Neural cell (in vitro differentiated cells): Measurements from ENCODE around the gene TIAM2. TPM values are rescaled to one million over a fixed set of nuclear protein-coding genes. Genes with fewer than 3 reads are reported as not detected.

Experiments
- H2AFZ ChIP-seq: fragments of 200-600, 300-800 bp; sonication (generic), shearing (Covaris generic); 2 replicates; pipeline ENCODE4 v1.6.0; 2014; ENCODE audit warnings: low read depth, mild to moderate bottlenecking, antibody characterized with exemption, low read length, moderate library complexity
- H3F3A ChIP-seq: fragments of 200-600 bp; shearing (Covaris generic); 2 replicates; pipeline ENCODE4 v1.6.1; 2016; ENCODE audit warnings: mild to moderate bottlenecking, moderate library complexity, mixed read lengths, antibody characterized with exemption, low read length; ENCODE audit not compliant: insufficient read depth, poor library complexity, severe bottlenecking
- H3K27ac ChIP-seq: fragments of 200-600, 300-800 bp; sonication (generic), shearing (Covaris generic); 2 replicates; pipeline ENCODE4 v1.5.1; 2014; ENCODE audit warnings: mild to moderate bottlenecking, low read length, moderate library complexity
- H3K27me3 ChIP-seq: fragments of 300-800, 200-600 bp; sonication (generic), shearing (Covaris generic); 2 replicates; pipeline ENCODE4 v1.6.0; 2014; ENCODE audit warnings: mild to moderate bottlenecking, low read depth, low read length, moderate library complexity; ENCODE audit not compliant: insufficient read depth
- H3K36me3 ChIP-seq: fragments of 300-800, 200-600 bp; sonication (generic), shearing (Covaris generic); 2 replicates; pipeline ENCODE4 v1.5.1; 2014; ENCODE audit warnings: mild to moderate bottlenecking, antibody characterized with exemption, low read length, moderate library complexity; ENCODE audit not compliant: insufficient read depth
- H3K4me2 ChIP-seq: fragments of 300-800, 200-600 bp; sonication (generic), shearing (Covaris generic); 2 replicates; pipeline ENCODE4 v1.6.0; 2014; ENCODE audit warnings: mild to moderate bottlenecking, low read length
- H3K4me3 ChIP-seq: fragments of 300-800, 200-600 bp; sonication (generic), shearing (Covaris generic); 2 replicates; pipeline ENCODE4 v1.5.1; 2014; ENCODE audit warnings: mild to moderate bottlenecking, low read length, moderate library complexity
- H3K79me2 ChIP-seq: fragments of 200-600 bp; shearing (Covaris generic); replicated peaks from 2 replicates; pipeline ENCODE4 v1.6.0; 2014; ENCODE audit warnings: mild to moderate bottlenecking, low read length, moderate library complexity; ENCODE audit not compliant: insufficient read depth
- H3K9ac ChIP-seq: fragments of 300-800, 200-600 bp; sonication (generic), shearing (Covaris generic); 2 replicates; pipeline ENCODE4 v1.6.1; 2016; ENCODE audit warnings: mild to moderate bottlenecking, low read length, mixed read lengths
- H3K9me2 ChIP-seq: fragments of 200-600 bp; shearing (Covaris generic); 2 replicates; pipeline ENCODE4 v1.6.1; 2016; ENCODE audit warnings: mild to moderate bottlenecking, low read length, mixed read lengths; ENCODE audit not compliant: insufficient read depth
- H3K9me3 ChIP-seq: fragments of 200-600, 300-800 bp; sonication (generic), shearing (Covaris generic); 2 replicates; pipeline ENCODE4 v1.6.1; 2016; ENCODE audit warnings: mild to moderate bottlenecking, mixed run types, low read length, moderate library complexity, mixed read lengths
- H4K20me1 ChIP-seq: fragments of 200-600 bp; shearing (Covaris generic); 2 replicates; pipeline ENCODE4 v1.6.1; 2016; ENCODE audit warnings: mild to moderate bottlenecking, mixed run types; ENCODE audit not compliant: insufficient read depth
- EP300 ChIP-seq: fragments of 450-650 bp; conservative IDR thresholded peaks from 2 replicates; pipeline ENCODE4 v1.6.1; 2014; ENCODE audit warnings: antibody characterized with exemption, mild to moderate bottlenecking, moderate library complexity; ENCODE audit not compliant: poor library complexity, severe bottlenecking
- EZH2 ChIP-seq: fragments of 200-600, 300-800 bp; shearing (Covaris generic), sonication (generic); IDR thresholded peaks from 2 replicates; pipeline ENCODE4 v1.6.1; 2014; ENCODE audit warnings: antibody characterized with exemption, low read length, borderline replicate concordance, mild to moderate bottlenecking; ENCODE audit not compliant: insufficient read depth, poor library complexity, severe bottlenecking
- MXI1 ChIP-seq: fragments of 450-650 bp; conservative IDR thresholded peaks from 2 replicates; pipeline ENCODE4 v1.6.1; 2014; ENCODE audit warnings: antibody characterized with exemption, mild to moderate bottlenecking; ENCODE audit not compliant: poor library complexity, severe bottlenecking
- POLR2AphosphoS5 ChIP-seq: IDR thresholded peaks from 2 replicates; pipeline ENCODE4 v1.6.1; 2012
- RAD21 ChIP-seq: fragments of 450-650 bp; conservative IDR thresholded peaks from 2 replicates; pipeline ENCODE4 v1.6.1; 2014; ENCODE audit warnings: antibody characterized with exemption, mild to moderate bottlenecking, moderate library complexity
- SMC3 ChIP-seq: fragments of 450-650 bp; conservative IDR thresholded peaks from 2 replicates; pipeline ENCODE4 v1.6.1; 2014; ENCODE audit warnings: antibody characterized with exemption, mild to moderate bottlenecking, moderate library complexity; ENCODE audit not compliant: poor library complexity
- TAF1 ChIP-seq: IDR thresholded peaks from 2 replicates; pipeline ENCODE4 v1.6.1; 2012; ENCODE audit warnings: low read depth
- polyA plus RNA-seq: library from polyadenylated mRNA; depleted of rRNA; stranded (reverse); fragments of >200 nt; gene quantifications from 2 replicates; pipeline ENCODE4 v1.2.3, GENCODE V29; 2014
- TF ChIP-seq, protein P1 (sequence below): IDR thresholded peaks from 2 replicates; pipeline ENCODE4 v1.6.1; 2012; ENCODE audit warnings: borderline replicate concordance
- TF ChIP-seq, protein P2 (sequence below): fragments of 450-650 bp; IDR thresholded peaks from 2 replicates; pipeline ENCODE4 v1.5.1; 2014; ENCODE audit warnings: antibody characterized with exemption, mild to moderate bottlenecking, moderate library complexity; ENCODE audit not compliant: poor library complexity, severe bottlenecking

The TIAM2 gene
- polyA plus RNA-seq, 1 donor from 2014 or later, result 73.3 TPM

GRCh38 chr6:155259897-155260296 is 264.8 kb downstream of the TIAM2 start:
- no peaks in the 10 kb centered on the region for H3K79me2 ChIP-seq
- H3K27ac ChIP-seq, result no peak overlapping the region
- no peak overlapping the region for H3K4me2 ChIP-seq
- no peak overlapping the region for H3K4me3 ChIP-seq
- no peak overlapping the region for H3K9ac ChIP-seq
- H3K9me2 ChIP-seq, result no peaks in the 10 kb centered on the region
- no peaks in the 10 kb centered on the region for H3K27me3 ChIP-seq
- H2AFZ ChIP-seq, result no peak overlapping the region
- H3F3A ChIP-seq, result no peaks in the 10 kb centered on the region
- no peaks in the 10 kb centered on the region for H3K9me3 ChIP-seq
- no peaks in the 10 kb centered on the region for H4K20me1 ChIP-seq
- H3K36me3 ChIP-seq, result peaks cover 1% of the 10 kb centered on the region
- no peak for TF ChIP-seq POLR2AphosphoS5
- no peak for TF ChIP-seq RAD21
- no peak for TF ChIP-seq MXI1
- no peak for TF ChIP-seq SMC3
- no peak for TF ChIP-seq EP300
- no peak for TF ChIP-seq TAF1

- no peaks in the 10 kb centered on the region for H3K27me3 ChIP-seq
- H3K36me3 ChIP-seq, result no peaks in the 10 kb centered on the region
- H3K9ac ChIP-seq, result no peak overlapping the region
- H3K4me3 ChIP-seq, result no peak overlapping the region
- no peak for TF ChIP-seq SMC3
- TF ChIP-seq TAF1, result no peak
- no peaks in the 10 kb centered on the region for H3K9me2 ChIP-seq
- H3K4me2 ChIP-seq, result no peak overlapping the region
- no peaks in the 10 kb centered on the region for H3F3A ChIP-seq
- no peaks in the 10 kb centered on the region for H4K20me1 ChIP-seq
- no peak overlapping the region for H3K27ac ChIP-seq
- no peak overlapping the region for H2AFZ ChIP-seq
- H3K79me2 ChIP-seq, result no peaks in the 10 kb centered on the region
- no peaks in the 10 kb centered on the region for H3K9me3 ChIP-seq
These were observed 265.6 kb downstream of the TIAM2 start for GRCh38 chr6:155260686-155261085.

- no peaks in the 10 kb centered on the region for H3K9me2 ChIP-seq
- no peaks in the 10 kb centered on the region for H3F3A ChIP-seq
- no peaks in the 10 kb centered on the region for H3K27me3 ChIP-seq
- TF ChIP-seq SMC3, result no peak
- H3K27ac ChIP-seq, result no peak overlapping the region
- H2AFZ ChIP-seq, result no peak overlapping the region
- H4K20me1 ChIP-seq, result no peaks in the 10 kb centered on the region
- H3K4me3 ChIP-seq, result no peak overlapping the region
- no peak overlapping the region for H3K4me2 ChIP-seq
- no peaks in the 10 kb centered on the region for H3K79me2 ChIP-seq
- H3K36me3 ChIP-seq, result no peaks in the 10 kb centered on the region
- H3K9ac ChIP-seq, result no peak overlapping the region
- no peaks in the 10 kb centered on the region for H3K9me3 ChIP-seq
These were observed 266.2 kb downstream of the TIAM2 start for GRCh38 chr6:155261111-155261900.

DNA sequence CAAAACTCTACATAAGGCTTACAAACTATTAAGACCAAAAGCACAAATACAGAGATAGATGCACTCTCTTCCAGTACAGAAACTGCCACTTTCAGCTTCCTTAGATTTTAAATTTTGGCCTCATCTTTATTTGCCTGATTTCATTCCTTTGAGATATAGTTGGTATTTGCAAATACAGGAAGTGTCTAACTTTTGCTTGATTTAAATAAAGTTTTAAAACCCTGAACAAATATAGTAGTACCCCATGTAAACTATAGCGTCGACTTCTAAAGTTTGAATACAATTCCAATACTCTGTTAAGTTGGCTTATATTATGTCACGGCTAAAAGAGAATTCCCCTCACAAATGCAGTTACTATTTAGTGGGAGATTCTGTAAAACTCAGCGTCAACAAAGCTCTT is 267.5 kb downstream of the TIAM2 start:
- no peaks in the 10 kb centered on the region for H4K20me1 ChIP-seq
- TF ChIP-seq RAD21 (no peak), EP300 (no peak), TAF1 (no peak), MXI1 (no peak), SMC3 (no peak), POLR2AphosphoS5 (no peak), EZH2 (no peak)
- TF ChIP-seq, protein P1, sequence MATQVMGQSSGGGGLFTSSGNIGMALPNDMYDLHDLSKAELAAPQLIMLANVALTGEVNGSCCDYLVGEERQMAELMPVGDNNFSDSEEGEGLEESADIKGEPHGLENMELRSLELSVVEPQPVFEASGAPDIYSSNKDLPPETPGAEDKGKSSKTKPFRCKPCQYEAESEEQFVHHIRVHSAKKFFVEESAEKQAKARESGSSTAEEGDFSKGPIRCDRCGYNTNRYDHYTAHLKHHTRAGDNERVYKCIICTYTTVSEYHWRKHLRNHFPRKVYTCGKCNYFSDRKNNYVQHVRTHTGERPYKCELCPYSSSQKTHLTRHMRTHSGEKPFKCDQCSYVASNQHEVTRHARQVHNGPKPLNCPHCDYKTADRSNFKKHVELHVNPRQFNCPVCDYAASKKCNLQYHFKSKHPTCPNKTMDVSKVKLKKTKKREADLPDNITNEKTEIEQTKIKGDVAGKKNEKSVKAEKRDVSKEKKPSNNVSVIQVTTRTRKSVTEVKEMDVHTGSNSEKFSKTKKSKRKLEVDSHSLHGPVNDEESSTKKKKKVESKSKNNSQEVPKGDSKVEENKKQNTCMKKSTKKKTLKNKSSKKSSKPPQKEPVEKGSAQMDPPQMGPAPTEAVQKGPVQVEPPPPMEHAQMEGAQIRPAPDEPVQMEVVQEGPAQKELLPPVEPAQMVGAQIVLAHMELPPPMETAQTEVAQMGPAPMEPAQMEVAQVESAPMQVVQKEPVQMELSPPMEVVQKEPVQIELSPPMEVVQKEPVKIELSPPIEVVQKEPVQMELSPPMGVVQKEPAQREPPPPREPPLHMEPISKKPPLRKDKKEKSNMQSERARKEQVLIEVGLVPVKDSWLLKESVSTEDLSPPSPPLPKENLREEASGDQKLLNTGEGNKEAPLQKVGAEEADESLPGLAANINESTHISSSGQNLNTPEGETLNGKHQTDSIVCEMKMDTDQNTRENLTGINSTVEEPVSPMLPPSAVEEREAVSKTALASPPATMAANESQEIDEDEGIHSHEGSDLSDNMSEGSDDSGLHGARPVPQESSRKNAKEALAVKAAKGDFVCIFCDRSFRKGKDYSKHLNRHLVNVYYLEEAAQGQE, result no peak
- TF ChIP-seq, protein P2, sequence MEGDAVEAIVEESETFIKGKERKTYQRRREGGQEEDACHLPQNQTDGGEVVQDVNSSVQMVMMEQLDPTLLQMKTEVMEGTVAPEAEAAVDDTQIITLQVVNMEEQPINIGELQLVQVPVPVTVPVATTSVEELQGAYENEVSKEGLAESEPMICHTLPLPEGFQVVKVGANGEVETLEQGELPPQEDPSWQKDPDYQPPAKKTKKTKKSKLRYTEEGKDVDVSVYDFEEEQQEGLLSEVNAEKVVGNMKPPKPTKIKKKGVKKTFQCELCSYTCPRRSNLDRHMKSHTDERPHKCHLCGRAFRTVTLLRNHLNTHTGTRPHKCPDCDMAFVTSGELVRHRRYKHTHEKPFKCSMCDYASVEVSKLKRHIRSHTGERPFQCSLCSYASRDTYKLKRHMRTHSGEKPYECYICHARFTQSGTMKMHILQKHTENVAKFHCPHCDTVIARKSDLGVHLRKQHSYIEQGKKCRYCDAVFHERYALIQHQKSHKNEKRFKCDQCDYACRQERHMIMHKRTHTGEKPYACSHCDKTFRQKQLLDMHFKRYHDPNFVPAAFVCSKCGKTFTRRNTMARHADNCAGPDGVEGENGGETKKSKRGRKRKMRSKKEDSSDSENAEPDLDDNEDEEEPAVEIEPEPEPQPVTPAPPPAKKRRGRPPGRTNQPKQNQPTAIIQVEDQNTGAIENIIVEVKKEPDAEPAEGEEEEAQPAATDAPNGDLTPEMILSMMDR, result no peak
- H3K9ac ChIP-seq, result no peak overlapping the region
- no peak overlapping the region for H3K4me3 ChIP-seq
- H3K36me3 ChIP-seq, result no peaks in the 10 kb centered on the region
- no peaks in the 10 kb centered on the region for H3K79me2 ChIP-seq
- H3K9me3 ChIP-seq, result no peaks in the 10 kb centered on the region
- H3K9me2 ChIP-seq, result no peaks in the 10 kb centered on the region
- H3F3A ChIP-seq, result no peaks in the 10 kb centered on the region
- H3K27me3 ChIP-seq, result no peaks in the 10 kb centered on the region
- H3K4me2 ChIP-seq, result no peak overlapping the region
- no peak overlapping the region for H3K27ac ChIP-seq
- no peak overlapping the region for H2AFZ ChIP-seq
